DOHH2 (cell line): ENCODE data around the gene C1QL2.

Source experiments
- CTCF ChIP-seq: fragments of 200-600 bp; sonication (generic); IDR thresholded peaks from one replicate; pipeline ENCODE4 v1.5.1; 2014; ENCODE audit warnings: antibody characterized with exemption, mild to moderate bottlenecking, low read depth, low read length; ENCODE audit not compliant: poor library complexity, severe bottlenecking
- EZH2phosphoT487 ChIP-seq: fragments of 200-600 bp; sonication (generic); IDR thresholded peaks from 2 replicates; pipeline ENCODE4 v1.6.1; 2017; ENCODE audit warnings: borderline replicate concordance, mild to moderate bottlenecking, antibody characterized with exemption, low read length, moderate library complexity, mixed read lengths

DNA sequence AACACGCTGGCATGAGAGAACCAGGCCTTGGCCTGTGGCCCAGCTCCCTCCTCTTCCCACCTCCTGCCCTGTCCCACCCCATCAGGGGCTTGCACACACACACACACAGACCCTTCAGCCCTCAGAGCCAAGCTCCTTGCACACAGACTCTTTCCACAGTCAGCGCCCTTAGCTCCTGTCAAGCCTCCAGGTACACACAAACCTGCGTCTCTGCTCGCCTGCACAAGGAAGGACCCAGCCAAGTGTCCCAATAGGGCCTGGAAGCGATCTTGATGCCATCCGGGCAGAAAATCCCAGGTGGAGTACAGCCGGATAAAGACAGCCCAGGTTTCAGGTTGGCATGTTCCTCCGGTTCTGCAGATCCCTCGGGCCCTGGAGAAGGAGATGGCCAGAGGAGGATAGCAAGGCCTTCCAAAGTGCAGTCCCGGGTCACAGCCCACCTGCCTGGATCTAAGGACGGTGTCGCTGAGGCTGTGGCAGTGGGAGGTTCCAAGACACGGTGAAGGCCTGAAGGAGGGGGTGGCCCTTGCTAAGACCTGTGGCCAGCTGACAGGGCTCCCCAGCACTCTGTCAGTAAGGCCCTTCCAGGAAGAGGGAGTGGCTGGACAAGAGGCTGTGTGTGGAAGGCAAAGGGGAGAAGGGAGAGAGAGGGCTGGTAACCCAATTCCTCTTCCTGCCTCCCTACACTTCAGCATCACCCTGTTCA lies 46.6 kb upstream of the C1QL2 start:
- TF ChIP-seq CTCF = no peak
- no peak for TF ChIP-seq EZH2phosphoT487
